Peyer's patch (tissue), 4 donors: ENCODE measurements around the gene LGALS7.

Experiments used
- CTCF ChIP-seq, 6 experiments: fragments of 450-650 bp in 4 of 6; fragments of 200-600 bp in 2 of 6; sonication (generic) in 1 of 6; IDR thresholded peaks; one replicate each; pipeline ENCODE4 v1.5.1; 2017 to 2019; ENCODE audit warnings: antibody characterized with exemption in 6 of 6, mild to moderate bottlenecking in 3 of 6, moderate library complexity in 1 of 6
- POLR2A ChIP-seq, 2 donors: fragments of 450-650 bp; IDR thresholded peaks; one replicate each; pipeline ENCODE4 v1.5.1; 2017; ENCODE audit warnings: antibody characterized with exemption in 2 of 2, mild to moderate bottlenecking in 2 of 2, moderate library complexity in 2 of 2

GRCh38 chr19:38799104-38799503, 25.8 kb upstream of the LGALS7 start:
- TF ChIP-seq POLR2A (IDR thresholded peaks at IDR 0.05) (no peak), CTCF (IDR thresholded peaks at IDR 0.05) (no peak)
